Neural cell (in vitro differentiated cells): ENCODE data around the gene RTP4.

ENCODE experiments used
- EP300 ChIP-seq: fragments of 450-650 bp; conservative IDR thresholded peaks from 2 replicates; pipeline ENCODE4 v1.6.1; 2014; ENCODE audit warnings: antibody characterized with exemption, mild to moderate bottlenecking, moderate library complexity; ENCODE audit not compliant: poor library complexity, severe bottlenecking
- EZH2 ChIP-seq: fragments of 200-600, 300-800 bp; shearing (Covaris generic), sonication (generic); IDR thresholded peaks from 2 replicates; pipeline ENCODE4 v1.6.1; 2014; ENCODE audit warnings: antibody characterized with exemption, low read length, borderline replicate concordance, mild to moderate bottlenecking; ENCODE audit not compliant: insufficient read depth, poor library complexity, severe bottlenecking
- POLR2AphosphoS5 ChIP-seq: IDR thresholded peaks from 2 replicates; pipeline ENCODE4 v1.6.1; 2012
- RAD21 ChIP-seq: fragments of 450-650 bp; conservative IDR thresholded peaks from 2 replicates; pipeline ENCODE4 v1.6.1; 2014; ENCODE audit warnings: antibody characterized with exemption, mild to moderate bottlenecking, moderate library complexity
- SMC3 ChIP-seq: fragments of 450-650 bp; conservative IDR thresholded peaks from 2 replicates; pipeline ENCODE4 v1.6.1; 2014; ENCODE audit warnings: antibody characterized with exemption, mild to moderate bottlenecking, moderate library complexity; ENCODE audit not compliant: poor library complexity
- TF ChIP-seq, protein P1 (sequence below): fragments of 450-650 bp; IDR thresholded peaks from 2 replicates; pipeline ENCODE4 v1.5.1; 2014; ENCODE audit warnings: antibody characterized with exemption, mild to moderate bottlenecking, moderate library complexity; ENCODE audit not compliant: poor library complexity, severe bottlenecking

DNA sequence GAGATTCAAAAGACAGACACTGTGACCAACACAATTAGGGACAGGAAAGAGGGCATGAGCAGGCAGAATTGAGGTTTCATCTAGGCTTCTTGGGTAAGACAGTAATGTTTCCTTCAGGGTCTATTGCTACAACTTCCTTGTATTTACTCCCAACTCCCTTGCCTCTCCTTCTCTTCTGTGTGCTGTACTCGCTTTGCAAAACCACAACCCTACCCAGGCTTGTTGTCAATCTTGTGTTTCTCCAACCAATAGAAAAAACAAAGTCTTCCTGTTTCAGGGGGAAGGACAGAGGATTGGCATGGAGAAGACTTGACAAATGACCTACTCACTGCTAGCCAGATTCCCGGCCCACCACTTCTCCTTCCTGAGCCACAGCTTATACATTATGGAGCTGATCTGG lies 40.3 kb upstream of the RTP4 start:
- TF ChIP-seq, protein P1, sequence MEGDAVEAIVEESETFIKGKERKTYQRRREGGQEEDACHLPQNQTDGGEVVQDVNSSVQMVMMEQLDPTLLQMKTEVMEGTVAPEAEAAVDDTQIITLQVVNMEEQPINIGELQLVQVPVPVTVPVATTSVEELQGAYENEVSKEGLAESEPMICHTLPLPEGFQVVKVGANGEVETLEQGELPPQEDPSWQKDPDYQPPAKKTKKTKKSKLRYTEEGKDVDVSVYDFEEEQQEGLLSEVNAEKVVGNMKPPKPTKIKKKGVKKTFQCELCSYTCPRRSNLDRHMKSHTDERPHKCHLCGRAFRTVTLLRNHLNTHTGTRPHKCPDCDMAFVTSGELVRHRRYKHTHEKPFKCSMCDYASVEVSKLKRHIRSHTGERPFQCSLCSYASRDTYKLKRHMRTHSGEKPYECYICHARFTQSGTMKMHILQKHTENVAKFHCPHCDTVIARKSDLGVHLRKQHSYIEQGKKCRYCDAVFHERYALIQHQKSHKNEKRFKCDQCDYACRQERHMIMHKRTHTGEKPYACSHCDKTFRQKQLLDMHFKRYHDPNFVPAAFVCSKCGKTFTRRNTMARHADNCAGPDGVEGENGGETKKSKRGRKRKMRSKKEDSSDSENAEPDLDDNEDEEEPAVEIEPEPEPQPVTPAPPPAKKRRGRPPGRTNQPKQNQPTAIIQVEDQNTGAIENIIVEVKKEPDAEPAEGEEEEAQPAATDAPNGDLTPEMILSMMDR = no peak
- no peak for TF ChIP-seq POLR2AphosphoS5
- TF ChIP-seq EP300 = no peak
- no peak for TF ChIP-seq RAD21
- no peak for TF ChIP-seq EZH2
- no peak for TF ChIP-seq SMC3
